GM18520 (cell line): ENCODE measurements around the gene MT1X.

ENCODE experiments used
- ATAC-seq: cut with Tn5 transposase; IDR thresholded peaks from one replicate; pipeline ENCODE4 v1.9.1; 2021; ENCODE audit not compliant: unreplicated experiment

MT1X gene

DNA sequence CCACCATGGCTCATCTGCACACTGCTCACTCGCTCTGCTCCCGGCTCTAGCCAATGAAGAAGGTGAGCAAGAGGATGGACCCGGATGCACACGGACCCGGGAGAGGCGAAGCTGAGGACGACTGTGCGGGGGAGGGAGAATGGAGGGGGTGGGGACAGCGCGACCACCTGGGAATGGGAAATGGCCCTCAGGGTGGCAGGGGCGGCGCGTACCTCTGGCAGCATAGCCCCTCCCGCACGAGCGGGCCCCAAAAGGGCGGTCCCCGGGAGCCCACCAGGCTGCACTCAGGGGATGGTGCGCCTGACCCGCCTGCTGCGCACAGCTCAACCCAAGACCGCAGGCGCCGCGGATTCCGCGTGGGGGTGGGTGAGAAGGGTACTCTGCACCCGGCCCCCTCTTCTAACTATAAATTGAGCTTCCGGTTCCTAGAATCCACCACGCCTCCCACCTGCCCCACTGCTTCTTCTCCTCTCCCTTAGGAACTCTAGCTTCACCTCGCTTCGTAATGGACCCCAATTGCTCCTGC is 6.5 kb upstream of the MT1X start:
- ATAC-seq, result no peak

DNA sequence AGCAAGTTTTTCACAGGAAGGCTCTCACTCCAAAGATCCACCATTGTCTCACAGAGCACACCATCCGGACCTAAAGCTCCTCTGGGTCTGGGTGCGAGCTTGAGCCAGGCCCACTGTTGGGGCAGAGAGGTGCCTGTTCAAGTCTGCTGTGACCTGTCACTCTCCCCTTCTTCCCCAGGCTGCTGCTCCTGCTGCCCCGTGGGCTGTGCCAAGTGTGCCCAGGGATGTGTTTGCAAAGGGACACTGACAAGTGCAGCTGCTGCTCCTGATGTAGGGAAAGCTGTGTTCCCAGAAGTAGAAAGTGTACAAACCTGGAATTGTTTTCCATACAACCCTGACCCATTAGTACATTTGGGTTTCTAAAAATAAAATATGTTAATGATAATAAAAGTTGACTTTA is 4.8 kb upstream of the MT1X start:
- no peak for ATAC-seq

DNA sequence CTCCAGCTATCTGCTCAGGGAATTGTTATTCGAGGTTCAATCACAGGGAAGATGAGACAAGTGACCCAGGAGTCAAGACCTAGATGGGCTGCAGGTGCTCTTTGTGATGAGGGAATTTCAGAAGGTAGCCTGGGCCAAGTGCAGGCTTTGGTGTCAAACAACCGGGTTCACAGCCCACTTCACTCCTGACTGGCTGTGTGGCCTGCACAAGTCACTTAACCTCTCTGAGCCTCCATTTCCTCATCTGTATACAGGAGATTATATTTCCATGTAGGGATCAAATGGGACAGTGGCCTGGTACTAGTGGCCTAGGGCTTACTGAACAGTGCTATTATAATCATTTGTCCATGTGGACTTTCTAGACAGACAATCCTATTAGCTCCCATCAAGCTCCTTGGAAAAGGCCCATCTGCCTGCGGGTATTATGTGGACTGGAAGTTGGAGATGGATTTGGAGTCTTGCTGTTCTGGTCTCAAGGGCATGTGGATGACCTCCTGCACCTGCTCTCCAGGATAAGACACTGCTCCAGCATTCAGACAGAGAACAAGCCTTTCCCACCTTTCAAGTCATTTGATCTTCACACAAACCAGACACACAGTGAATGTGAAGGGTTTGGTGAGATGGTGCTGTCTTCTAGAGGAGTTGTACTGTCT is 3.1 kb upstream of the MT1X start:
- ATAC-seq, result no peak

DNA sequence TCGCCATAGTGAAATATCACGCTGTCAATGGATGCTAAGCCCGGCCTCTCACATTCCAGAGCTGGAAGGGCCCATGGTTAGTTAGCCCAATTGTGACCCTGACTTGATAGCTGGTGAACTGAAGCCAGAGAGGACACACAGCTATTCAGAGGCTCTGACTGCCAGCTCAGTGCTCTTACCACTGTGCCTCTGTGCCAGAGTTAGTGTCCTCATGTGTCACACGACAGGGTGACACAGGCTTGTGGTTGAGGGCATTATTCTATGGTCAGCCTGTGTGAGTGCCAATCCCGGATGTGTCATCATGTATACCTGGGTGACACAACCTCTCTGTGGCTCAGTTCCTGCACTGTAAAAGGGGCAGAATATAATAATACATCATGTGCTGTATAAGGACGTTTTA is 2.5 kb upstream of the MT1X start:
- peak; percentile 30 for ATAC-seq

DNA sequence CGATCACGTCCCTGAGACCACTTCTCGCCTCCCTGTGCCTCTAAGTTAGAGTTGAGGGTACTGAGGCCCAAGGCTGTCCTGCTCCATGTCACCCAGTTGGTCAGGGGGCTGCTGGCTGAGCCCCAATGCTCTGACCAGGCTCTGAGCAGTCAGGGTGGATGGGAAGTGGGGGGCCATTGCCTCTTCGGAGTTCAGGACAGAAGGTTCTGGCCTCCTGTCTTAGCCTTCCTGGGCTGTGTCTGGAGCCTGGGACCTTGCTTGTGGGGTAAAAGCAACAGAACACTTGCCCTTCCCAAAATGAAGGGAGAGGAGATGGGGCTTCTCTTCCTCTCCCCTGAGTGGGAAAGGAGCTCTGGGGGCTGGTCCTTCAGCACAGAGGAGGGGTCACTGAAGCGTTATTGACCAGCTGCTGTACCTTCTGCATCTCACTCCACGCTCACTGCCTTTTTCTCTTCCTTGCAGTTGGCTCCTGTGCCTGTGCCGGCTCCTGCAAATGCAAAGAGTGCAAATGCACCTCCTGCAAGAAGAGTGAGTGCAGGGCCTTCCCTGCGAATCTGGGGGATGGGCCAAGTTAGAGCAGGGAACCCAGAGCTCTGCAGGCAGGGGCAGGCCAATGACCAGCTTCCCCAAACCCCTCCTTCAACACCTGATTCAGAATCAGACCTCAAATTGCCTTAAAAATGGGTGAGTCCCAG is 580 bp downstream of the MT1X start:
- no peak for ATAC-seq

DNA sequence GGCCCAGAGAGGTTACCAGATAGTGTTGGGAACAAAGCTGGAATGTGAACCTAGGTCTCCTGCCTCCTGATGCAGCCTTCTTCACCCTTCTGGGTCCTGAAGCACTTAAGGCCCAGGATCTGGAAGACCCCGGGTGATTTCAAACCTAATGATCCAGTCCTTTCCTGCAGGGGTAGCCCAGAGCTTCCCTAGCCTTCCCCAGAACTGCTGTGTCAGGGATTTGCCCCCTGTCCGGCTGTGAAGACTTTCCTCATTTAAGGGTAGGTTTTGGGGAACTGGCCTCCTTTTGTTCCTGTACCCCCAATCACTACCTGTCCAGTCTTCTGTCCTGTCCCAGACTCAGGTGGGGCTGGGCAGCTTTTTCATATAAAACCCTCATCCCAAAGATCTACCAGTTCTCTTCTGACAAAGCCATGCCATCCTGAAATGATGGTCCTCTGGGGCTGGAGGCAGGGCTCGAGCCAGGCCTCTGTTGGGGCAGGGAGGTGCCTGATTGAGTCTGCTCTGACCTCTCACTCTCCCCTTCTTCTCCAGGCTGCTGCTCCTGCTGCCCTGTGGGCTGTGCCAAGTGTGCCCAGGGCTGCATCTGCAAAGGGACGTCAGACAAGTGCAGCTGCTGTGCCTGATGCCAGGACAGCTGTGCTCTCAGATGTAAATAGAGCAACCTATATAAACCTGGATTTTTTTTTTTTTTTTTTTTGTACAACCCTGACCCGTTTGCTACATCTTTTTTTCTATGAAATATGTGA is 1.3 kb downstream of the MT1X start:
- no peak for ATAC-seq

DNA sequence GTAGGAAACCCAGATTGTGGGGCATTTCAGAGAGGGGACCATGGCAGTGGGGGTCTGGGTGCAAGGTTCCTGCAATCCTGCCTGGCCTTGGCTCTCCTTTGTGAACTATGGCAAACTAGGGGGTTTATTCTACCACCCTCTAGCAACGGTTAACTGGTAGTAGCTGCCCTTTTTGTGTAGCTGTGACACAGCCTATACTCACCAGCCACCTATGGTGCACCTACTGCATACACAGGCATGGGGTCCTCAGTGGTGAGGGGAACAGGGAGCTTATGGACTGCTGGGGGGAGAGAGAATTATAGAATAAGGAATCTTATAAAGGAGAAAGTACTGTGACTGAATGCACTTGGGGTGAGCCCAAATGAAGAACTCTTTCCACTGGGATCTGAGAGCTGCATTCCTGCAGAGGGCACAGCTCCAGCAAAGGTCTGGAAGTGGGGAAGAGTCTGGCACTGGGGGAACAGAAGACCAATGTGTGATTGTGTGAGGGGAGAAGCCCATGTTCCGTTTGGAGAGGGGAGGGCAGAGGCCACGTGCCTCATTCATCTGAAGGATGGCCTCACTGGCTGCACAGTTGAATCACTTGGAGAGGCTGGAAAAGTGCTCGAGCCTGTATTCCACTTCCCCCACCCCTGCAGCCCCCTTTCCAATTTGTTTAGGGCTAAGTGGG is 2.1 kb downstream of the MT1X start:
- ATAC-seq, result no peak

DNA sequence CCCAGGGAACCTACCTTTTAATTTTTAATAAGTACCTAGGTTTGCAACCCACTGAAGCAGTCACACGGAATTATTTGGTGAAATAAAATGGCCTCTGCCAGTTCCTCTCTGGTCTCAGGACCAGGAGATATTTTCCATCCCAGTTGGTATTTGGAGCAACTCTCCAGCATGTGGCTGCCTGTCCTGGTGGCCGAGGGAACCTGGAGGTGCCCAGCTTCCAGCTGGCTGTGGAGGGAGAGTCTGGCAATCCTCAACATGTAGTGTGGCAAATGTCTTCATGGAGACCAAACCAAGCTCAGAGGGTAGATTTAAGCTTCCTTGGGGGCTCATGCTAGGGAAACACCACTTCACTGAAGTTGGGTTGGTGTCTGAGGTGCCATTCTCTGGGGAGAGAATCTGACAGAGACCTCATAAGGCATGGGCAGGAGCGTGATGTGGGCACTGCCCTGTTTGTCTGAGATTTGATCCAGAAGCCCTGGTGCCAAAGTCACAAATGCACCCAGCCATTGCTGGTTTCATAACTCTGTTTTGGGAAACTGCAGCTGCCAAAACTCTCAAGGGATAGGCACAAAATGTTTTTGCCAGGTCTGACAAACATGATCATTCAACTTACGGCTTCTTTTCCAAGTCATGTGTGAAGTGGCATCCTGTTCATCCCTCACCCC is 2.8 kb downstream of the MT1X start:
- no peak for ATAC-seq

DNA sequence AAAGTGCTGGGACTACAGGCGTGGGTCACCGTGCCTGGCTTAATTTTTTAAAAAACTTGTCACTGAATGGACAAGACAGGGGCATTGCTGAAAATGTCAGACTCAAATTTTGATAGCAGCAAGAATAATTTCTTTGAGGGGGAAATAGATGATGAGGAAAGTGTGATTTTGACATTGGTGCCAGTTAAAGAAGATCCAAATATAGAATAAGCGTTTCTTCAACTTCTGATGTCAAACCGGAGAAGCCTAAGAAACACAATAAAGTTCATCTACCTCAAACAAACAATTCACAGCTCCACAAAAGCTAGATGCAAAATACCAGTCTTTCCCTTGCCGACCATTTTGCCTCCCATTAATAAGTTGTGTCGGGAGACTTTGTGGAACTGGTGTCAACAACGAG is 4.5 kb downstream of the MT1X start:
- no peak for ATAC-seq

DNA sequence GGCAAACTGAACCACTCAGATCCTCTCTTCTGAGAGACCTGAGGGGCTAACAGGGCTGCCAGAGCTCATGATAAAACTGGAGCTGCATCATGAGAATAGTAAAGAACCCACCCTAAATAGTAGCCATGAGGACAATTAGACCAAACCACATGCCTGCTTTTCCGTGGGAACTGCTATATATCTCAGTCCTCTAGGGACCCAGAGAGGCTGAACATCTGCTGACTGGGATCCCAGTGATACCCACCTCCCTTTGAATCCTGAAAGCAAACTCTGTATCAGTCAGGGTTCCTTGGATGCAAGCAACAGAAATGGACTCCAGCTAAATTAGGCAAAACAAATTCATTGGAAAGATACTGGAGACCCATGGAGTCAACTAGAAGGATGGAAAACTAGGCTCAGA is 6.5 kb downstream of the MT1X start:
- no peak for ATAC-seq

DNA sequence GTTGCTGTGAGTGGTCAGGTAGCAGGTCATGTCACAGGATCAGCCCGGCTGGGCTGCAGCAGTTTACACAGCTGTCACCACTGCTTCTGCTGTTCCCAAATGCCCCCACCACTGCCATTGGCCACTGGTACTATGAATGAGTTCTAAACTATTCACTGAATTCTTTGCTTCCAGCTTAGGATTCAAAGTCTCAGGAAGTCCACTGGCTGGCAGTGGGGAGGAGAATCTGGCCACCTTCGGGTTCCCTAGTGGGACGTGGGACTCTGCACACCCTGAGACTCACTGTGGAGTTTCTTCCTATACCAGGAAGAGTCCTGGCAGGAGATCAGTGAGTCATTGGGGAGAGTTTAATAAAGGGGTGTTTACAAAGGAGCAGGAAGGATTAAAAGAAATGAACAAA is 6.9 kb downstream of the MT1X start:
- ATAC-seq, result no peak

DNA sequence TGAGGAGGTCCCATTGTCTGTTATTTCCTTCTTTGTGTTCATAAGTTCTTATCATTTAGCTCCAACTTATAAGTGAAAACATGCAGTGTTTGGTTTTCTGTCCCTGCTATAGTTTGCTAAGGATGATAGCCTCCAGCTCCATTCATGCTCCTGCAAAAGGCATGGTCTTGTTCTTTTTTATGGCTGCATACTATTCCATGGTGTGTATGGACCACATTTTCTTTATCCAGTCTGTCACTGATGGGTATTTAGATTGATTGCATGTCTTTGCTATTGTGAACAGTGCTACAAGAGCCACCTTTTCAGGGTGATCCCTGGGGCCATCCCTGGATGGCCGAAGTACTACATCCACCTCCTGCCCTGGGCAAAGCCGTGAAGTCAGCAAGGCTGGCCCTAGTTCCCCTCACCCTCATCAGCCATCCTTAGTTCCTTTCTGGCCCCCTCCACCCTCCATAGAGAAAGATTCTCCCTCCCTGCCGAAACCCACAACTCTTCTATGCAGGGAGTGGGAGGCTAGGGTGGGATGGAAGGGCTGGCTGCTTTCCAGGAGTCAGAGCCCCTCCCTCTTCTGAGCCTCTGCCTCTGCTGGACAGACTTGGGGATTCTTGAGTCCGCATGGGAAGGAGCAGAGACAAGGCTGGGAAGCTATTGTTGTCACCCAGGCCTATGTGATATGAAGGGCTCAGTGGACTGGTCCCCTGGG is 8.3 kb downstream of the MT1X start:
- no peak for ATAC-seq

DNA sequence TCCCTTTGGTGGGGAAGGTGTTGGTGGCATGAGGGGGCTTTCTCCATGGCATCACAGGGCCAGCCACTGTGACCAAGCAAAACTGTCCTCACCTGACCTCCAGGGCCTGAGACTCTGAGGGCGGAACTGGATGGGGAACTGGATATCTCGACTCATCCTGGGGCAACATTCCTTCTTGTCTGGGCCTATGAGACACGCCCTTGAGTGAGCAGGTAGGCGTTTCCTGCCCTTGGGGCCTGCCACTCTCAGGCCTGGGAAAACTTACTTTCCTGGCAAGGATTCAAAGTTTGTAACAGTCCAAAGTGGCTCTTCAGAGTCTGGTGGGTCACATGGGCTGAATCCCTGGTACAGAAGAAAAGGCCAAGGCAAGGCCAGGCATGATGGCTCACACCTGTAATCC is 9.6 kb downstream of the MT1X start:
- no peak for ATAC-seq

DNA sequence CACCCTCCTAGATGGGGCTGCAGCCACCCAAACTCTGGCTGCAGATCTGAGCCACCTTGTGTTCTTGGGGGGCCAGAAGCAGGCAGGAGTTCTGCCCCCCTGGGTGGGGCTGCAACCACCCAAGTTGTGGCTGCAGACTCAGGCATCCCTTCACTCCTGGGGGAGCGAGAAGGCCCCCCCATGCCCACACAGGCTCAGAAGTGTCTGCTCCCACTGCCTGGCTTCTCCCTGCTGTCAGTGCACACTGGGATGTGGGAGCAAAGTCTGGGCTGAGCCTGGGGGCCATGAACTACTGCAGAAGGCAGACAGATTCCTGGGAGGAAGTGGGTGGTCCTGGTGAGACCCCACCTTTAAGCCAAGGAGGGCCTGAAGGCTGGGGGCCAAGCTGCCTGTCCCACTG is 13.0 kb downstream of the MT1X start:
- ATAC-seq, result no peak

DNA sequence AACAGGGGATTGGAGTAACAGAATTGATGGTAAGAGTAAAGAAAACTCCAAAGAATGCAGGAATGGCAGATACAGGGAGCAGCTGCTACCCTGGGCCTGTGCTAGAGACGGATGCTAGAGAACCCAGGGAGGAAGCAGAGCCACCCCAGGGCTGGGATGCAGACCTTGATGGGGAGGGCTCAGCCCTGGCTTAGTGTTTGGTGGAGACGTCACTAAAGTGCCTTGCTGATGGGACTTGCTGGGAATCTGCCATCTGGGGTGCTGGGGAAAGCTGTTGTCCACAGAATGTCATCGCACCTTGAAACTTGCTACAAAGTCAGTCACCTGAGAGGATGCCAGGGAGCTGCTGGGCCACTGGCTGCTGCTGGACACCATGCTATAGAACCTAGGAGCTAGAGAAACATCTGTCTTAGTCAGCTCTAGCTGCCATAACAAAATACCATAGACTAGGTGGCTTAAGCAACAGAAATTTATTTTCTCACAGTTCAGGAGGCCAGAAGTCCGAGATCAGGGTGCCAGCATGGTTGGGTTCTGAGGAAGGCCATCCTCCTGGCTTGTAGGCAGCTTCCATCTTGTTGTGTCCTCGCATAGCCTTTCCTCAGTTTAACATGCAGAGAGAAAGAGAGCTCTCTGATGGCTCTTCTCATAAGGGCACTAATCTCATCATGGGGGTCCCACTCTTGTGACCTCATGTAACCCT is 15.3 kb downstream of the MT1X start:
- no peak for ATAC-seq

DNA sequence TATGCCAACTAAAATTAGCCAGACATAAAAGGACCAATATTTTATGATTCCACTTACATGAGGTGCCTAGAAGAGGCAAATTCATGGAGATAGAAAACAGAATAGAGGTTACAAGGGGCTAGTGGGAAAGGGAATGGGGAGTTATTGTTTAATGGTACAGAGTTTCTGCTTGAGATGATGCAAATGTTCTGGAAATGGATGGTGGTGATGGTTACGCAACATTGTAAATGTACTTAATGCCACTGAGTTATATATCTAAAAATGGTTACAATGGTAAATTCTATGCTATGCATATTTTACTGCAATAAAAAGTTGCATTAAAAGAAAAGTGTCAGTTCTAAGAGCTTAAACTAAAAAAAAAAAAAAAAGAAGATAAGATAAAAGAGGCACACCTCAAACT is 17.9 kb downstream of the MT1X start:
- ATAC-seq, result no peak

DNA sequence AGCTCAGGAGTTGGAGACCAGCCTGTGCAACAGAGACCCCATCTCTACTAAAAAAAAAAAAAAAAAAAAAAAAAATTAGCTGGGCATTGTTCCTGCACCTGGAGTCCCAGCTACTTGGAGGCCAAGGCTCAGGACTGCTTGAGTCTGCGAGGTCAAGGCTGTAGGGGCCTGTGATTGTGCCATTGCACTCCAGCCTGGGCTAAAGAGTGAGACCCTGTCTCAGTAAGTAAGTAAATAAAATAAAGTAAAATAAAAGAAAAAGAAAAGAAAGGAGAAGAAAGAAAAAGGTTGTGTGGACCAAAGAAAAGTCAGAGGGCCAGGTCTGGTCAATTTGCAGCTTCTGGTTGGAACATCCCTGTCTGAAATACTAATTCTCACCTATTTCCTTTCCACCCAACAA is 18.4 kb downstream of the MT1X start:
- ATAC-seq, result no peak

DNA sequence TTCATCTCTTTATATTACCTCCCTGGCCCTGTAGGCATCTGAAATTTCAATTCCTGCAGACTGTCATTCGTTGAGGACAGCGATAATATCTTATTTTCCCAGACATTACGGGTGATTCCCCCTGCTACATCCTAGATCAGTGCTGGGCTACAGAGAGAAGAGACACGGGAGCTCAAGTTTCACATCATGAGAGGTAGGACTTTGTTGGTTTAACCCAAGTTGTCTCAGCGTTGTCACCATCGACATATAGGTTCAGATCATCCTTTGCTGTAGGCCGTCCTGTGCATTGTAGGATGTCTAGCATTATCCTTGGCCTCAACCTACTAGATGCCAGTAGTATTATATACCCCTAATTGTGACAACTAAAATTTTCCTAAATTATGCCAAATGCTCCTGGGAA is 19.3 kb downstream of the MT1X start:
- ATAC-seq, result no peak

DNA sequence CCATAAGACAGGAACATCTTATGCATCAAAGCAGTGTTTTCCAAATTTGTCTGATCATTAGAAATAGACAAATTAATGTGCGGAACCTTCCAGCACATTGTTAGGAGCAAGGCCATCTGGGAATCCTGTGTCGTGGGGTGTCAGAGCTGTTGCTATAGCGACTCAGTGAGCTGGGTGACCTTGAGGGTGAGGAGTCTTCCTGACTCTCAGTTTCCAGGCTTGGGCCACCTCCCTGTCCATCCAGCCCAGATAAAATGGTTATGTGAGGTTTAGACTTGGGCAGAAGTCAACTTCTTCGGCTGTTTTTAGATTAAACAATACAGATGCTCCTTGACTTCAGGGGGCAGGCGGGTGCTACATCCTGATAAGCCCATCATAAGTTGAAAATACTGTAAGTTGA is 20.6 kb downstream of the MT1X start:
- ATAC-seq, result no peak
